Measurements from ENCODE around the gene RANBP10.
"Not testable (repeated sequence)": the region's sequence is repeated elsewhere in the genome, so short reads cannot be mapped to it uniquely, and the experiment has no call there.

Gene RANBP10

DNA sequence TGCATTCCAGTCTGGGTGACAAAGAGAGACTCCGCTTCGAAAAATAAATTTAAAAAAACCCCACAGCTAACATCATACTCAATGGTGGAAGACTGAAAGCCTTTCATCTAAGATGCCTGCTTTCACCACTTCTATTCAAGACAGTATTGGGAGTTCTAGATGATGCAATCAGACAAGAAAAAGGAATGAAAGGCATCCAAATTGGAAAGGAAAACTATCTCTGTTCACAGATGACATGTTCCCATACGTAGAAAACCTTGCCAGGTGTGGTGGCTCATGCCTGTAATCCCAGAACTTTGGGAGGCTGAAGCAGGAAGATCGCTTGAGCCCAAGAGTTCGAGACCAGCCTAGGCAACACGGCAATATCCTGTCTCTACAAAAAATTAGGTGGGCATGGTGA is 31.1 kb downstream of the RANBP10 start:
- DNase-seq = no peak

DNA sequence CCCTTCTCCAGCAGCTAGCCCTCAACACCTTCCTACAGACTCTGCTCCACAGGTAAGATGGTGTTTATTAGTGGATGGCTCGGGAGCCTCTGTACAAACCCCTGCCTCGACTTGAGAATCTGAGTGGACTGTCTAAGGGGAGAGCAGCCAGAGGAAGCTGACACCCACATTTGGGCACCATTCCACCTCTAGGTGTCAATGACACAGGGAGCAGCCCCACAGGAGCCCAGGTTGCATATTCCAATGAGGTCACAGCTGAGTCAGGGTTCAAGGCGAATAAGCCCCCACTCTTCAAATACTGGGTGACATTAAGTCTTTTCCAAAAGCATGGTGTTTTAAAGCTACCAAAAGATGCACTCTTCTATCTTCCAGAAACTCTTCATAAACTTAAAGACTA is 31.9 kb downstream of the RANBP10 start:
- no peak for DNase-seq

DNA sequence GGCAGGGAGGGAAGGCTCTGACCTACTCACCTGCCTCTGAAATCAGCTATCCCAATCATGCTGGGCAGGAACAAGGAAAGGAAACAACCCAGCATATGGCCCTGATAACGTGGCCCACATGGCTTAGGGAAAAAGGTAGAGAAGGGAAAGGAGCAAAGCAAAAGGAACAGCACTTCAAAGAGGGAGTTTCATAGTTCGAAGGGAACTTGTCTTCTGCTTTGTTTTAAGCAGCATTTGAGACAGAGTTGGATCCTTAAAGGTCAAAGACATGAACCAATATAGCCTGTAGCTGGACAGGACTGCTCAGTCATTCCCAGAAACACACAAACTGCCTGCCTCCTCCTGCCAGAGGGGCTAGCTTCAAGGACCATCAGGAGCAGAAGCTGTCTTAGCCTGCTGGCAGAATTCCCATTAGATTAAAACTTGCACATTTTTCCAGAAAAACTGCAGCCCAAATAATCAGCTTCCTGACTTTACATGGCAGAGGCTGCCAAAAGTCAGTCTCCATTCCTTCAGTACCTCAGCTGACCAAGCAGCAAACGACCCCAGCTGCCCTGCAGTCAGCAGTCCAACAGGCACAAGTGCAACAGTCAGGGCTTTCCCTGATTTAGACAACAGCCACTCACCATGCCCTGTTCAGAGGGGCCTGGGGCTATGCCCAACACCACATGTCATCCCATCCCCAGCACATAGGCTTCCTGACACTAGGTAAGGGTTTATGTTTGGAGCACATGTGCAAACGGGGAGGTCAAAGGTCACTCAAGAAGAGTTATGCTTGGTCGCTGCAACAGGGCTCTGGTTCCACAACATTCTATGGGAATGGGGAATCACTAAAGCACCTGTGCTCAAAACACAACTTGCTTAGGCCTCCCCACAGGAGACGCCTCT is 32.5 kb downstream of the RANBP10 start:
- no peak for DNase-seq

DNA sequence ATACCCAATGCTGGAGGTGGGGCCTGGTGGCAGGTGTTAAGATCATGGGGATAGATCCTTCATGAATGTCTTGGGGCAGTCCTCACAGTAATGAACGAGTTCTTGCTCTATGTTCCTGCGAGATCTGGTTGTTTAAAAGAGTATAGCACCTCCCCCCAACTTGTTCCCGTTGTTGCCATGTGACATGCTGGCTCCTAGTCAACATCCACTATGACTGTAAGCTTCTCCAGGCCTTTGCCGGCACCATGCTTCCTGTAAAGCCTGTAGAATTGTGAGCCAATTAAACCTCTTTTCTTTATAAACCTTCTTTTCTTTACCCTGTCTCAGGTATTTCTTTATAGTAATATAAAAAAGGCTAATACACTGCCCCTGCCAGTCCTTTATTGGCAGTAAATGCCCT is 33.3 kb downstream of the RANBP10 start:
- no peak for DNase-seq

- no peak for DNase-seq
Measured at GRCh38 chr16:67770346-67770991, 35.9 kb downstream of the RANBP10 start.

GRCh38 chr16:67767953-67768352 is 38.4 kb downstream of the RANBP10 start:
- no peak for DNase-seq

- DNase-seq = no peak
Measured at GRCh38 chr16:67766291-67766690, 40.1 kb downstream of the RANBP10 start.

- no peak for DNase-seq
Measured at GRCh38 chr16:67764158-67764667, 42.1 kb downstream of the RANBP10 start.

- DNase-seq = no peak
Measured at GRCh38 chr16:67763066-67763465, 43.3 kb downstream of the RANBP10 start.

DNA sequence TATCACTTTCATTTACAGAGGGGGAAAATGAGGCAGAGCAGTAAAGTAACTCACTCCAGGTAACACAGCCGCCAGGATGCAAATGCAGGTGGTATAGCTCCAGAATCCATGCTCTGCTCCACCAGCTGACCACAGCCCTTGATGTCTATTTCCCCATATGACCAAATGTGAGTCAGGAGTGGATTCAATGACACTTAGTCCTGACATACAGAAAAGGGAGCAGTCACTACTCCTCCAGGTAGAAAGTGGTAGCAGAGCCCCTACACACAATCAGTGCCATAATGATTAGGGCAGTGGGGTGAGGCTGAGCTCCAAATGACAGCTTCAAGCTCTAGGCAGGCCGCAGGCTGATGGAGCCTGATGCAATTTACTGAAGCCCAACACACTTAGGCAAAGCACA is 44.0 kb downstream of the RANBP10 start:
- no peak for DNase-seq

DNA sequence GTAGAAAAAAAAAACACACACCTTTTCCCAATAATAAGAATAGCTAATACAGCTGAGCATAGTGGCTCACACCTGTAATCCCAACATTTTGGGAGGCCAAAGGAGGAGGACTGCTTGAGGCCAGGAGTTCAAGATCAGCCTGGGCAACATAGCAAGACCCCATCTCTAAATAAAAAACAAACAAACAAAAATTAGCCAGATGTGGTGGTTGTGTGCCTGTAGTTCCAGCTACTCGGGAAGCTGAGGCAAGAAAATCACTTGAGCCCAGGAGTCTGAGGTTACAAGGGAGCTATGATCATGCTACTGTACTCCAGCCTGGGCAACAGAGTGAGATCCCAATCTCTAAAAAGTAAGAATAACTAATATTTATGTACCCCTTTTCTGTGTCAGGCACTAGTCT is 44.4 kb downstream of the RANBP10 start:
- DNase-seq = no peak

- DNase-seq = no peak
Measured at GRCh38 chr16:67760956-67761230, 45.5 kb downstream of the RANBP10 start.

GRCh38 chr16:67760206-67760955 is 46.0 kb downstream of the RANBP10 start:
- no peak for DNase-seq

DNA sequence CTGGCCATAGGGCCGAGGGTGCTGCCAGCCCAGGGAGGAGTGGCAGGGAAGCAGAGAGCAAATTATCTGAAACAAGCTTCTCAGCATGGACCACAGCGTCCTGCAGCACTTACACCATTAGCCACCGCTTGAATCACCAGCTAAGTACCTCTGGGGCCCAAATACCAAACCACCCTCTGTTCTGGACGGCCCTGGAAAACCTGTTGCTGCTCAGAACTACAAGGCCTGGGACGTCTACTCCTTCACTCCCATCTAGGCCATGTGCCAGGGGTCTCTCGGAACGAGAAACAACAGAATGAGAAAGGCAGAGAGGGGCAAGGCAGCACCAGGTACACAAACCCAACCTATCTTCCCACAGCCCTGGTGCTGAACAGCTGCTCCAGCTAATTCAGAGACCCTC is 47.4 kb downstream of the RANBP10 start:
- DNase-seq = no peak

- no peak for DNase-seq
Measured at GRCh38 chr16:67758006-67758405, 48.4 kb downstream of the RANBP10 start.

DNA sequence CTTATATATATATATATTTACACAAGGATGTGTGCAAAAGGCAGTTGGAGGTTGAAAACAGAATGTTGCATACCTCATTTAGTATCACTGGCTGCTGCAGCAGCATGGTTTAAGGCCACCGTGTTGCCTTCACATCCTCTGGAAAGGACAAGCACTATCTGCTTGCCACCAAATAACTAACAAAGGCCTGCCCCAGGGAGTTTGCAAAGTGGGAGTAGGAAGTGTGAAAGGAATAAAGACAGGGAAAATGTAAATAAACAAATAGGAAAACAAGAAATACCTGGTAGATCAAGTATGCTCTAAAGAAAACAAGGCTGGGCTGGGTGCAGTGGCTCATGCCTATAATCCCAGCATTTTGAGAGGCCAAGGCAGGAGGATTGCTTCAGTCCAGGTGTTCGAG is 53.7 kb downstream of the RANBP10 start:
- DNase-seq = no peak

GRCh38 chr16:67751331-67751730 is 55.0 kb downstream of the RANBP10 start:
- not testable (repeated sequence) for DNase-seq

- DNase-seq = no peak
Measured at GRCh38 chr16:67750466-67750865, 55.9 kb downstream of the RANBP10 start.

GRCh38 chr16:67749436-67750078 is 56.8 kb downstream of the RANBP10 start:
- DNase-seq = no peak

- DNase-seq = no peak
Measured at GRCh38 chr16:67748834-67749233, 57.5 kb downstream of the RANBP10 start.

GRCh38 chr16:67746846-67747245 is 59.5 kb downstream of the RANBP10 start:
- DNase-seq = no peak

DNA sequence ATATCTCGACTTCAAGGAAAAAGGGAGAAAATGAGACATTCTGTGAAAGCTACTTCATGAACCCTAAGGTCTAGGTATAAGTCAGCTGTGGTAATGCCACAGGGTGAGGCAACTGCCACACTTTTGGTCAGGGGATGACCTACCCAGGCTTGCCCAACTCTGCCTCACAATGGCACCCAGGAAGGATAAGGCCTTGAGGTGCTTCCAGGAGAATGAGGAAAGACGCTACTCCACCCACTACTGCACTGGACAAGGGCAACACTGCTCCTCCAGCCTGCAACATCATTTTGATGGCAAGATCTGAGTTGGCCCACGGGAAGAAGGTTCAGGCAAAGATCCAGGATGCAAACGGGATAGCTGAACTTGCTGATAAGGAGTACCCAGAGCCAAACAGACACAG is 65.2 kb downstream of the RANBP10 start:
- no peak for DNase-seq

- DNase-seq = no peak
Measured at GRCh38 chr16:67740391-67740790, 66.0 kb downstream of the RANBP10 start.
